HuH-7 (cell line): Measurements from ENCODE around the gene ADAMTS17.

Source experiments
- DNase-seq: peaks from one replicate; pipeline ENCODE4 v3.0.0; 2011; ENCODE audit warnings: low spot score

ADAMTS17 gene

GRCh38 chr15:100022391-100022790 is 319.4 kb downstream of the ADAMTS17 start:
- no peak for DNase-seq

GRCh38 chr15:100021653-100022052 is 320.1 kb downstream of the ADAMTS17 start:
- DNase-seq: no peak

GRCh38 chr15:100020614-100021013 is 321.2 kb downstream of the ADAMTS17 start:
- DNase-seq: no peak

DNA sequence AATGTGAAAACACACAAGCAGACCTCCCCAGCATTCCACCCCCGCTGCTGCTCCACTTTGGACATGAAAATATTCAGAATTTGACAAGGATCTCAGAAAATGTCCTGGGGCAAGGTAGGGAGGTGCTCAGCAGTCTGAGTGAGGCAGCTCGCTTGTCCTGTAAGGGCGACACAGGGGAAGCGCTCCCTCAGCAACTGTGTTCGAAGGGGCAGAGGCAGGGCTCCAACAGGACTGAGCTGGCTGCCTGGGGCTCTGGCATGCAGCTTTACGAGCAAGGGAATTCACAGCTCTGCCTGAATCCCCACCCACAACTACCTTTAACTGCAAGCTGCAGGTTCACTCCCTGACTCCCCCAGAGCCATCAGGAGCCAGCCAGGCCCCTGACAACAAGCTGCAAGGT is 321.6 kb downstream of the ADAMTS17 start:
- no peak for DNase-seq

- DNase-seq: no peak
These were observed 322.2 kb downstream of the ADAMTS17 start for GRCh38 chr15:100019601-100020000.

GRCh38 chr15:100018191-100018590 is 323.6 kb downstream of the ADAMTS17 start:
- no peak for DNase-seq

DNA sequence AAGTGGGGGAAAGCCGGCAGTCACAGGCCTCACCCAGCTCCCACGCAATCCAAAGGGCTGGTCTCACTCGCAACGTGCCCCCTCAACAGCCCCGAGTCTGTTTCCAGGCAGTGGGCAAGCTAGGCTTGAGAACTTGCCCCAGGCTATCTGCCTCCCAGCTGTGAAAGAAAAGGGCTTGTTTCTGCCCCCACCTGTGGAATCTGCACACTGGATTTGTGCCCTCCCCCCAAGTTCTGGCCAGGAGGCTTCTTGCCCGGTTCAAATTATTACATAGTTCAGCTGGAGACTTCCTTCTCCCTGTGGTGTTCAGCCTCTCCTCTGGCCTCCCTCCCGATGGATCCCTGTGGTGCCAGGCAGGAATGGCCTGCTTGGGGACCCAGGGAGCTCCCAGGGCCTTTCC is 324.6 kb downstream of the ADAMTS17 start:
- DNase-seq: no peak

GRCh38 chr15:100016632-100017031 is 325.1 kb downstream of the ADAMTS17 start:
- DNase-seq: no peak

GRCh38 chr15:100011235-100011634 is 330.5 kb downstream of the ADAMTS17 start:
- DNase-seq: no peak

- no peak for DNase-seq
These were observed 332.4 kb downstream of the ADAMTS17 start for GRCh38 chr15:100009372-100009771.

DNA sequence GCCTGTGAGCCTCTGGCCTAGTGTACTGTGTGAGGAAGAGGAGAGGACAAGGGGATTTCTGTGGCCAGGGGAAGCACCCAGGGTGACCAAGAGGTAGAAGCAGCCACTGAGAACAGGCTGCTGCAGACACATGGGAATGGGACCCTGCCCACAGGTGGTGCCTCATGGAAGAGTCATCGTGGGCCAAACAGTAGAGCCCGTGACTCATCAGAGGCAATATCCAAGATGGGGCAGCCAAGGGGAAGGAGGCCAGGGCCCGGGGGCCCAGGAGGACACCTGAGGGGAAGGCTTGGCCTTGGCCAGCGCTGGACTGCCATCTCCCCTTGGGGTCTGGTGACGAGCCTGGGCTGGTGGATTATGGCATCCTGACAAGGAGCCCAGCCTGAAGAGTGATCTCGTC is 333.5 kb downstream of the ADAMTS17 start:
- DNase-seq: no peak

DNA sequence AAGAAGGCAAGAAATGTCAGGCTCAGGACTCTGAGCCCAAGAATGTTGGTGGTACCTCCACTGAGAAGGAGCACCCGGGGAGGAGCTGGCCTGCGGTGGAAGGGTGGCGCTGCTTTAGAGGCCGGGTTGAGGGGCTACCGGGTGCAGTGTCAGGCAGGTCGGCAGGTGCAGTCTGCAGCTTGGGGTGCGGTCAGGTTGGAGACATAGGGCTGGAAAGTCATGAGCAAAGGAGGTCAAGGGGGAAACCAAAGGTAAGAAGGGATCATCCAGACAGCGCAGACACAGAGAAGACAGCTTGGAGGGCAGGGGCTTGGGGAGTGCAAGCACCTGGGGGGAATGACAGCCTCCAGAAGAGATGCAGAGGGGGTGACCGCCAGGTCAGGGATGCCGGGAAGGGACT is 334.2 kb downstream of the ADAMTS17 start:
- DNase-seq: no peak

- no peak for DNase-seq
These were observed 336.1 kb downstream of the ADAMTS17 start for GRCh38 chr15:100005715-100006114.

GRCh38 chr15:100005013-100005412 is 336.8 kb downstream of the ADAMTS17 start:
- DNase-seq: no peak

DNA sequence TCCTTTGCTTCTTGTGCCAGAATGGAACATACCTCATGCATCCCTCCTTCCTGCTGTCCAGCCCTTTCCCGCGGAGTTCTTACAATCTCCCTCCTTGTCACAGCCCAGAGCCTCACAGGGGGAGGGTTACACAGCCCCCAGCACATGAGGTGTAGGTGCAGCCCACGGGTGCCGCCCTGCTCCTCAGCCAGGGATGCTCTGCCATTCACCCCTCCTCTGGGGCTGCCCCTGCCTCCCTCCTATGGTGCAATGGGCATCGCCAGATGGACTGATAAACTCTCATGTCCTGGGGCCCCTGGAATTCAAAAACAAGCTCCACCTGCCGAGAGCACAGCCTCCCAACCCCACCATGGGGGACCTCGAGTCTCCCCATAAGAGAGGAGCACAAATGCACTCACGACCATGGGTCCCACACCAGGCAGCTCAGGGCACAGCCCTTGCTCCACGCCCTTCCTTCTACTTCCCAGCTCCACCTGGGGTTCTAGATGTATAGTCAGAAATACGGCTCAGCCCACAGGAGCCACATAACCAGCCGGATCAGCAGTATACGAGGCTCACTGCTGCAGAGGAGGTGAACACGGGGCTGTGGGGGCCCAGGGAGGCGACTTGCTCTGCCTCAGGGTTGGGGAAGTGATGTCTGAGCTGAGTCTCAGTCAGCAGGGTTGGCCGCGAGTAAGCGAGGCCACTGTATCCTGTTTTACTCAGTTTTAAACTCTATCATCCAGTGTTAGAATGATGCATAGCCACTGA is 338.8 kb downstream of the ADAMTS17 start:
- no peak for DNase-seq

DNA sequence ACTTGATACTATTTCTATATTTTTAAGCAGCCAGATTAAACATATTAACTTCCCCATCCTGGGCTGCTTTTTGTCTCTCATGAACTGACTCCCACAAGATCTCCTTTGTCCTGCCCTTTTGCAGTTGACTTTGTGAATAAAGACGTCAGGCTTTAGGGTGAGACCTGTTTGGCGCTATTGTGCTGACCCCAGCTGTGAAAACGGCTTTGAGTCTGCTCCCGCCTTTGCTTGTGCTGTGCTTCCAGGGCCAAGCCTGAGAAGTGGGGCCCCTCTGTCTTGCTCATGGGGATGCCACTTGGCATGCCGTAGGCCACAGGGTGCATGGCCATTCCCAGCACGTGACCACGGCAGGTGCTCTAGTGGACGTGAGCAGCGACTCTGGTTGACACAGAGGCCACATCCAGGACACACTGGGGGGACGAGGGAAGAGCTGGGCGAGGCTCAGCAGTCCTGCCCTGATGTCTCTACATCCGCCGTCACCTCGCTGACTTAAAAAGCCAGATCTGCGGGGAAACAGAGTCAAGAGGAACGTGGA is 339.6 kb downstream of the ADAMTS17 start:
- no peak for DNase-seq

- DNase-seq: no peak
These were observed 340.4 kb downstream of the ADAMTS17 start for GRCh38 chr15:100001405-100001804.

DNA sequence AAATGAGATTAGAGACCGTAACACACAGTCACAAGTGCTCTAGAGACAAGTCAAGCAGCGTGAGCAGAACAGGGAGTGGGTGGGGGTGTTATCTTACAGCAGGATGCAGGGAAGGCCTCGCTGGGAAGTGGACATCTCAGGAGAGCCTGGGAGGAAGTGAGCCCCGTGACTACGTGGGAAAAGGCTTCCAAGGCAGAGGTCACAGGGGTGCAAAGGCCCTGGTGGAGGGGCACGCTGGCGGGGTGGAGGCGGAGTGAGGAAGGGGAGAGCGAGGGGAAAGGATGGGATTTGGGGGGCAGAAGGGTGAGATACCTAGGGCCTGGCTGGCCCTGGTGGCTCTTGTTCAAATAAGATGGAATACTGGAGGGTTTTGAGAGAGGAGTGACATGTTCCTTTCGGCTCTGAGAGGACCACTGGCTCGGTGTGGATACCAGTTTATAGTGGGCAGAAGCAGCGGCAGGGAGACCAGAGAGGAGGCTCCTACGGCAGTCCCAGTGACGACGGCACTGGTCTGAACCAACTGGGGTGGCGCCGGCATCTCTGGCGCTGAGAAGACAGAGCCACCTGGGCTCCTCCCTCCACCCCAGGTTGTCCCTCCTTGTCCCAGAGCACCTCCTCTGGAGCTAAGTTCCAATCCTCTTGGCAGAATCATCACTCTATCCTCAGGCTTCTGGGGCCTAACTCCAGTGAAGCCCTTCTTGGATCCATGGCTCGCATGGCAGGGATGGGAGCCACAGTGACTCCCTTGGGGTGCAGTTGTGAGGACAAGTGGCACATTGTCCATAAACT is 342.3 kb downstream of the ADAMTS17 start:
- DNase-seq: no peak

- no peak for DNase-seq
These were observed 343.1 kb downstream of the ADAMTS17 start for GRCh38 chr15:99998661-99999101.

- no peak for DNase-seq
These were observed 344.6 kb downstream of the ADAMTS17 start for GRCh38 chr15:99997112-99997651.

GRCh38 chr15:99996660-99997059 is 345.1 kb downstream of the ADAMTS17 start:
- no peak for DNase-seq

GRCh38 chr15:99995543-99995942 is 346.2 kb downstream of the ADAMTS17 start:
- DNase-seq: no peak

GRCh38 chr15:99994849-99995248 is 346.9 kb downstream of the ADAMTS17 start:
- no peak for DNase-seq
